ENCODE data around the gene RPH3AL.

The RPH3AL gene

DNA sequence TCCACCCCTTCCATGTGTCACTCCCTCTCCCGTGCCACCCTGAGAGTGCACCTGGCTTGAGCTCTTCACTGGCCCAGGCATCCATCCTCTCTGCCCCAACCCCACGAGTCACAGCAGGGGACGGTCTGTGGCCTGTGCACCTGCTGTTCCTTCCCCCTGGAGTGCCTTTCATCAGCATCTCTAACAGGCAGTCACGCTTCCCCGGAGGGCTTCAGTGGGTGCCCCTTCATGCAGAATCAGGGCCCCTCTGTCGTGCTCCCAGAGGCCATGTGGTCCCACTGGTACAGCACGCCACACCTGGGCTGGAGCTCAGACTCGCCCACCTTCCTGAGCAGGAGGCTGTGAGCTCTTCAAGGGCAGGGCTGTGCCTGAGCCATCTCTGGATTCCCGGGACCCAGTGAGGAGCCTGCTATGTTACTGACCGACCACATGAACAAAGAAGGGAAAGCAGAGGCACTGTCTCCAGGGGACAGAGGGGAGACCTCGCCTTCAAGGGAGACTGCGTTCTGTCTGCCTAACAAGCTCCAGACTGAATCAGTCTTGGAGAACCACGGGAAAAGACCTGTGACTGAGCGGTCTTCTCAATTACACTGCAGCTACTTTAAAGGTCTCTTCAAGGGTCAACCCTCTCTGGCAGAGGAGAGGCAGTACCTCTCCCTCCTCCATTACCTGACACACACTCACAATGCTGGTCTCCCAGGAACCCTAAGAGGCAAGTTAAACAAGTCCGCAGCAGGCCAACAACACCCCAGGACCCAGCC, 92.4 kb downstream of the RPH3AL start:
- Mint-ChIP-seq H3K4me3 (no peak overlapping the region), H3K27me3 (ENCODE audit: low read depth) (peaks cover 8% of the 10 kb centered on the region), H3K9me3 (peaks cover 27% of the 10 kb centered on the region), H3K36me3 (ENCODE audit: low read depth) (peaks cover 57% of the 10 kb centered on the region), H3K27ac (no peak overlapping the region), H3K4me1 (no peaks in the 10 kb centered on the region)
- TF ChIP-seq, protein P1, sequence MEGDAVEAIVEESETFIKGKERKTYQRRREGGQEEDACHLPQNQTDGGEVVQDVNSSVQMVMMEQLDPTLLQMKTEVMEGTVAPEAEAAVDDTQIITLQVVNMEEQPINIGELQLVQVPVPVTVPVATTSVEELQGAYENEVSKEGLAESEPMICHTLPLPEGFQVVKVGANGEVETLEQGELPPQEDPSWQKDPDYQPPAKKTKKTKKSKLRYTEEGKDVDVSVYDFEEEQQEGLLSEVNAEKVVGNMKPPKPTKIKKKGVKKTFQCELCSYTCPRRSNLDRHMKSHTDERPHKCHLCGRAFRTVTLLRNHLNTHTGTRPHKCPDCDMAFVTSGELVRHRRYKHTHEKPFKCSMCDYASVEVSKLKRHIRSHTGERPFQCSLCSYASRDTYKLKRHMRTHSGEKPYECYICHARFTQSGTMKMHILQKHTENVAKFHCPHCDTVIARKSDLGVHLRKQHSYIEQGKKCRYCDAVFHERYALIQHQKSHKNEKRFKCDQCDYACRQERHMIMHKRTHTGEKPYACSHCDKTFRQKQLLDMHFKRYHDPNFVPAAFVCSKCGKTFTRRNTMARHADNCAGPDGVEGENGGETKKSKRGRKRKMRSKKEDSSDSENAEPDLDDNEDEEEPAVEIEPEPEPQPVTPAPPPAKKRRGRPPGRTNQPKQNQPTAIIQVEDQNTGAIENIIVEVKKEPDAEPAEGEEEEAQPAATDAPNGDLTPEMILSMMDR (IDR thresholded peaks at IDR 0.05; ENCODE audit: unreplicated experiment in 3 of 3), result no peak

DNA sequence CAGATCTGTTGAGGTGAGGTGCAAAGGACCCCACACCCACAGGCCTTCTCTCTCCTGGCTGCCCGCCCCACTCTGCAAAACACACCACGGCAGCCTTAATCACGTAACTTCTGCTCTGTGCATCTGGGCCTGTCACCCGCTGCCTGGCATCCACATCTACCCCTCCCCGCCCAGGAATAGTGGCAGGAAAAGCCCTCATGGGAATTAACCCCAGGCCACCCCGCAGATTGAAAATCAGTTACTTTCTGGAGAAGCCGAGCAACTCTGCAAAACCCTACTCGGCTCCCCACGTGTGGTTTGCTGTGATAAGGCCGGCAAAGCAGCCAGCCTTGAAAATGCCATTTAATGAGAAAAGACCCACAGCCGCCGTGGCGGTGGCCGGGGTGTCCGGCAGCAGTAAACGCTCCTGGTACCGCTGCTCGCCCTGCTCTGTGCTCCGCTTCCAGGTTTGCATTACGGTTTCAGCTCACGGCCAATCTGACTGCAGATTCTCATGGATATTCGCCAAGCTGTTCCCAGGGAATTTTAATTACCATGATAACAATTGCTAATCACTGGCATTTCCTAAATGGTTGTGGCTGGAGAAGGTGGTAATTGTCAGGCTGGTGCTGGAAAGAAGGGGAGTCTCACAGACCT, 93.1 kb downstream of the RPH3AL start:
- Mint-ChIP-seq H3K27ac (peak overlapping the region in 1 of 3 experiments; percentile 32), H3K27me3 (ENCODE audit: low read depth) (peaks cover 8% of the 10 kb centered on the region), H3K4me3 (no peak overlapping the region), H3K4me1 (no peaks in the 10 kb centered on the region), H3K9me3 (peaks cover 27% of the 10 kb centered on the region), H3K36me3 (ENCODE audit: low read depth) (peaks cover 57% of the 10 kb centered on the region)
- TF ChIP-seq, protein P1 (IDR thresholded peaks at IDR 0.05; ENCODE audit: unreplicated experiment in 3 of 3), result no peak

DNA sequence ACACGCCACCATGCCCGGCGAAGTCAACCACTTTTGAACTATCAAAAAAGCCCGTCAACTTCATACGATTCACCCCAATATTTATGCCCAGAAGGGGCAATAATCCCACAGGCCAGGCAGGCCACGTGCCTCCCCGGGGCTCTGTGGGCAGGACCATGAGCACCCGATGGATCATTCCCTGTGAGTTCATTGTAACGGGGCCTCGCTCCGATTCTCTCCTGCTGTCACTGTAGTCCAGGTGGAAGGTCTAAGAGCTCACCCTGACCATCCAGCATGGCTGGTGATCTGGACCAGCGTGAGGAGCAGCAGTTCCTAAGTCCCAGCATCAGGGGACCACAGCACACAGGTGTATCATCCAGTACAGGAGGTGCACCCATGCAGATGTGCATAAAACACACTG, 93.7 kb downstream of the RPH3AL start:
- peaks cover 56% of the 10 kb centered on the region for H3K36me3 Mint-ChIP-seq (ENCODE audit: low read depth)
- H3K27me3 Mint-ChIP-seq (ENCODE audit: low read depth), result peaks cover 8% of the 10 kb centered on the region
- TF ChIP-seq, protein P1 (IDR thresholded peaks at IDR 0.05; ENCODE audit: unreplicated experiment in 3 of 3), result no peak
- peaks cover 27% of the 10 kb centered on the region for H3K9me3 Mint-ChIP-seq
- H3K4me1 Mint-ChIP-seq, result no peaks in the 10 kb centered on the region
- no peak overlapping the region for H3K27ac Mint-ChIP-seq
- no peak overlapping the region for H3K4me3 Mint-ChIP-seq

DNA sequence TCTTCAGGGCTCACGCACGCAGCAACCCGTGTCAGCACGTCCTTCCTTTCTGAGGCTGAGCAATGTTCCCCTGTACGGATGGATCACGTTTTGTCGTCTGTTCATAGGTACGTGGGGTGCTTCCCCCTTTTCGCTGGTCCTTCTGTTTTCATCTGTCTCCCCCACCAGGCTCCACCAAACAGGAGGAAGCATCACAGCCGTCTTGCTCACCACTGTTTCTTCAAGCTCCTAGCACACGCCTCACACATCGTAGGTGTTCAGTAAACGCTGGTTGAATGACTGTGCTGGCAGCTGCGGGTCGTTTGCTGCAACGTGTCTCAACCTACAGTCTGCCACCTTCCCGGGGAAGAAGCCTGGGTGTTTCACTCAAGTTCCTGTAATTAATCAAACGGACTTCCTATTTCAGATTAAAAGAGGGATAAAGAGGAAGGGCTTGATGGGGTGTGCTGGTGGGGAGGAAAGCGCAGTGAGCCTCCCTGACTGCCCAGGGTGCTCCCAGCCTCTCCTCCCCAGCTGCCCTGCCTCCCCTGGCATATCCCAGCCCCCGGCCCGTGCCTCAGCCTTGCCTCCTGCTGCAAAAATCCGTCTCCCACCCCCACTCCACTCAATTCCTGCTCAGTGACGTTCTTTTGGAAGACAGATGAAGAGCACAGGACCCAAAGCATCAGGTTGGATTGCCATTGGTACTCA, 94.4 kb downstream of the RPH3AL start:
- no peak overlapping the region for H3K4me3 Mint-ChIP-seq
- no peaks in the 10 kb centered on the region for H3K4me1 Mint-ChIP-seq
- peaks cover 8% of the 10 kb centered on the region for H3K27me3 Mint-ChIP-seq (ENCODE audit: low read depth)
- TF ChIP-seq, protein P1 (IDR thresholded peaks at IDR 0.05; ENCODE audit: unreplicated experiment in 3 of 3), result no peak
- peaks cover 23% of the 10 kb centered on the region for H3K9me3 Mint-ChIP-seq
- peaks cover 49% of the 10 kb centered on the region for H3K36me3 Mint-ChIP-seq (ENCODE audit: low read depth)
- H3K27ac Mint-ChIP-seq, result no peak overlapping the region

DNA sequence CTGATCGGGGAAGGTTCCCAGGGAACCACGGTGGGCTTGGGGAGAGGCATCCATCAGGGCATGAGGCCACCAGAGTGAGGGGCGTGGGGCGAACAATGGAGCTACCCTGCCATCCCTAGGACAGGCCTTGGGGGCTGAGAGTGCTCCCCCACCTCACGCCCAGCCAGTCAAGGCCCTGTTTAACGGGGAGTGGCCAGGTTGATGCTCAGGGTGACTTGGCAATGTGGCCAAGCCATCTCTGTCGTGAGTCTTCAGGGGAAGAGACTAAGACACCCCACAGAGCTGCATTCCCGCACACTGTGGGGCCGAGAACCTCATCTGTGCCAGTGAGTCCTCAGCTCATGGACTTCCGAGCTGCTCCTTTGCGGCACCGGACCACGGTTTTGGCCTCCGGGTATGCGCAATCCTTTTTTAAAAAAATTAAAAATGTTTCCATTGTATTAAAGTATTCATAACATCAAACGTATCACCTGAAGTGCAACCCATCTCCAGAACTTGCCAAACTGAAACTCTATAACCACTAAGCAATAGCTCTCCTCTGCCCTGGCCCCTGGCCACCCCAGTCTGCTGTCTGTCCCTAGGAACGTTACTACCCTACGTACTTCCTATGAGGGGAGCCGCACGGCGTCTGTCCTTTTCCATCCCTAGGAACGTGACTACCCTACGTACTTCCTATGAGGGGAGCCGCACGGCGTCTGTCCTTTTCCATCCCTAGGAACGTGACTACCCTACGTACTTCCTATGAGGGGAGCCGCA, 99.3 kb downstream of the RPH3AL start:
- peaks cover 5% of the 10 kb centered on the region for H3K36me3 Mint-ChIP-seq (ENCODE audit: low read depth)
- no peaks in the 10 kb centered on the region for H3K4me1 Mint-ChIP-seq
- H3K9me3 Mint-ChIP-seq, result no peaks in the 10 kb centered on the region
- no peaks in the 10 kb centered on the region for H3K27me3 Mint-ChIP-seq (ENCODE audit: low read depth)
- no peak overlapping the region for H3K27ac Mint-ChIP-seq
- no peak overlapping the region for H3K4me3 Mint-ChIP-seq
- TF ChIP-seq, protein P1 (IDR thresholded peaks at IDR 0.05; ENCODE audit: unreplicated experiment in 3 of 3), result no peak
